ENCODE results near the gene FAM216A.
A peak's percentile ranks its signal among the peaks of the same experiment; 100 is the strongest.

FAM216A gene

GRCh38 chr12:110528277-110528839, 59.7 kb downstream of the FAM216A start:
- DNase-seq: no peak

GRCh38 chr12:110530511-110530910, 61.9 kb downstream of the FAM216A start:
- Histone ChIP-seq H3K4me1 (peaks cover 0 to 17% (median 12%) of the 10 kb centered on the region in 4 donors), H3K27me3 (no peaks in the 10 kb centered on the region), H3K27ac (no peak overlapping the region), H3K36me3 (peaks cover 0 to 8% (median 0%) of the 10 kb centered on the region in 3 donors), H3K4me3 (no peak overlapping the region), H3K9me3 (no peaks in the 10 kb centered on the region)
- TF ChIP-seq CTCF (IDR thresholded peaks at IDR 0.05): no peak
- intact Hi-C loops (cut with DNase I; ENCODE audit: low total_unique reads): no loop called here
- DNase-seq: no peak

More at GRCh38 chr12:110528277-110528839, 59.7 kb downstream of the FAM216A start:
- no peak overlapping the region for H3K4me3 ChIP-seq
- peaks cover 0 to 17% (median 12%) of the 10 kb centered on the region in 4 donors for H3K4me1 ChIP-seq
- no peak overlapping the region for H3K27ac ChIP-seq
- intact Hi-C loops (cut with DNase I; ENCODE audit: low total_unique reads): no loop called here
- no peak for TF ChIP-seq CTCF (IDR thresholded peaks at IDR 0.05)
- no peaks in the 10 kb centered on the region for H3K9me3 ChIP-seq
- no peaks in the 10 kb centered on the region for H3K27me3 ChIP-seq
- no peaks in the 10 kb centered on the region for H3K36me3 ChIP-seq

- H3K27ac ChIP-seq: no peak overlapping the region
- H3K4me1 ChIP-seq: peaks cover 0 to 27% (median 21%) of the 10 kb centered on the region in 4 donors
- no peak overlapping the region for H3K4me3 ChIP-seq
- no peak for TF ChIP-seq CTCF (IDR thresholded peaks at IDR 0.05)
- DNase-seq: no peak
- peaks cover 0 to 12% (median 4%) of the 10 kb centered on the region in 3 donors for H3K36me3 ChIP-seq
- intact Hi-C loops (cut with DNase I; ENCODE audit: low total_unique reads): no loop called here
- no peaks in the 10 kb centered on the region for H3K27me3 ChIP-seq
- no peaks in the 10 kb centered on the region for H3K9me3 ChIP-seq
These were observed 63.2 kb downstream of the FAM216A start for GRCh38 chr12:110531741-110532333.

GRCh38 chr12:110532644-110533043, 64.0 kb downstream of the FAM216A start:
- H3K9me3 ChIP-seq: no peaks in the 10 kb centered on the region
- intact Hi-C loops (cut with DNase I; ENCODE audit: low total_unique reads): no loop called here
- no peak overlapping the region for H3K4me3 ChIP-seq
- H3K27me3 ChIP-seq: no peaks in the 10 kb centered on the region
- no peak overlapping the region for H3K27ac ChIP-seq
- DNase-seq: no peak
- TF ChIP-seq CTCF (IDR thresholded peaks at IDR 0.05): no peak
- H3K36me3 ChIP-seq: peaks cover 0 to 14% (median 6%) of the 10 kb centered on the region in 3 donors
- H3K4me1 ChIP-seq: peaks cover 0 to 35% (median 27%) of the 10 kb centered on the region in 4 donors

- Histone ChIP-seq H3K27me3 (no peaks in the 10 kb centered on the region), H3K4me3 (no peak overlapping the region), H3K9me3 (no peaks in the 10 kb centered on the region), H3K36me3 (peaks cover 0 to 18% (median 13%) of the 10 kb centered on the region in 3 donors), H3K4me1 (peaks cover 0 to 45% (median 34%) of the 10 kb centered on the region in 4 donors), H3K27ac (peak overlapping the region in 1 of 2 donors; percentile 76)
- DNase-seq: no peak
- intact Hi-C loops (cut with DNase I; ENCODE audit: low total_unique reads): no loop called here
- no peak for TF ChIP-seq CTCF (IDR thresholded peaks at IDR 0.05)
These were observed 65.0 kb downstream of the FAM216A start for GRCh38 chr12:110533607-110534006.

Data from tibial artery (tissue), 4 donors.